Osteoblast (primary cell): ENCODE measurements around the gene ADRM1. TPM values are rescaled to one million over a fixed set of nuclear protein-coding genes. Genes with fewer than 3 reads are reported as not detected.

Experiments
- DNase-seq: peaks from one replicate; pipeline ENCODE4 v3.0.0; 2011; ENCODE audit warnings: low spot score, mixed read lengths; ENCODE audit not compliant: insufficient read length; ENCODE audit errors: missing footprints
- H2AFZ ChIP-seq: 2 replicates; pipeline ENCODE4 v1.6.0; 2011; ENCODE audit warnings: mild to moderate bottlenecking, low read length
- H3K27ac ChIP-seq: 2 replicates; pipeline ENCODE4 v1.5.1; 2011; ENCODE audit warnings: mild to moderate bottlenecking, low read depth, low read length, moderate library complexity
- H3K27me3 ChIP-seq: 2 replicates; pipeline ENCODE4 v1.6.0; 2012; ENCODE audit warnings: mild to moderate bottlenecking, control low read depth, inconsistent platforms, low read length, moderate library complexity; ENCODE audit not compliant: insufficient read depth
- H3K36me3 ChIP-seq: 2 replicates; pipeline ENCODE4 v1.5.1; 2011; ENCODE audit warnings: mild to moderate bottlenecking, low read length, control low read depth, moderate library complexity; ENCODE audit not compliant: insufficient read depth
- H3K4me1 ChIP-seq: 2 replicates; pipeline ENCODE4 v1.5.1; 2011; ENCODE audit warnings: mild to moderate bottlenecking, low read length, control low read depth, moderate library complexity; ENCODE audit not compliant: insufficient read depth
- H3K4me2 ChIP-seq: 2 replicates; pipeline ENCODE4 v1.6.0; 2011; ENCODE audit warnings: mild to moderate bottlenecking, low read length; ENCODE audit not compliant: insufficient read depth
- H3K4me3 ChIP-seq: fragments of 200-600 bp; sonication (generic); 3 replicates; pipeline ENCODE4 v1.5.1; 2012; ENCODE audit warnings: mild to moderate bottlenecking, low read length, inconsistent platforms; ENCODE audit not compliant: insufficient read depth
- H3K79me2 ChIP-seq: 2 replicates; pipeline ENCODE4 v1.6.0; 2012; ENCODE audit warnings: mild to moderate bottlenecking, low read length, control low read depth, inconsistent platforms; ENCODE audit not compliant: insufficient read depth
- H3K9me3 ChIP-seq: 2 replicates; pipeline ENCODE4 v1.5.1; 2011; ENCODE audit warnings: low read depth, low read length, control low read depth
- H4K20me1 ChIP-seq: 2 replicates; pipeline ENCODE4 v1.6.0; 2012; ENCODE audit warnings: mild to moderate bottlenecking, low read length, control low read depth; ENCODE audit not compliant: insufficient read depth
- total RNA-seq: library from RNA; depleted of rRNA; stranded (reverse); fragments of >200 nt; gene quantifications from 2 replicates; pipeline ENCODE4 v1.2.3, GENCODE V29; 2012
- TF ChIP-seq, protein P1 (sequence below): IDR thresholded peaks from 2 replicates; pipeline ENCODE4 v1.5.1; 2011; ENCODE audit warnings: mild to moderate bottlenecking, low read depth, low read length, moderate library complexity; ENCODE audit errors: extremely low read depth

ADRM1 gene
- total RNA-seq, 1 donor, result 103 TPM

DNA sequence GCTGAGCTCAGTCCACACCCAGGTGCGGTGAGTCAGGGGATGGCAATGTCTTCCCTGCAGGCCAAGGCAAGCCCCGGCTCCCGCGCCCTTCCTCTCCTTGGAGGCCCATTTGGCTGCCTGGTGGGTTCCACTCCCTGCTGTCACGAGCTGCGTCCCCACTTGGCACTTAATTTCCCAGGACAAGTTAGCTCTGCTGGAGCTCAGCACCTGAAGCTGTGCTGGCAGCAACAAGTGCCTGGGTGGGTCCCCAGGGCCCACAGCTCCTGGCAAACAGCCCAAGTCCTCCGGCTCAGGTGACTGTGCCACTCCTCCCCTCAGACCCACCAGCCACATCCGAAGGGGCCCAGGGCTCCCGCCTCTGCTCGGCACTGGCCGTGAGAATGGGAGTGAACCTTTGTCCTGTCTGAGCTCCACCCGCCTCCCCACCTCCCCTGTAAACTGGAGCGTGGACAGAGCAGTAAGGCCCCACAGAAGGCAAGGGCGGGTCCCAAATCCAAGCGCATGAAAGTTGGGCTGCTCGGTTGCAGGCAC is 47.4 kb downstream of the ADRM1 start:
- H3K4me3 ChIP-seq, result no peak overlapping the region
- no peaks in the 10 kb centered on the region for H3K9me3 ChIP-seq
- no peak overlapping the region for H3K27ac ChIP-seq
- H3K4me2 ChIP-seq, result no peak overlapping the region
- TF ChIP-seq, protein P1, sequence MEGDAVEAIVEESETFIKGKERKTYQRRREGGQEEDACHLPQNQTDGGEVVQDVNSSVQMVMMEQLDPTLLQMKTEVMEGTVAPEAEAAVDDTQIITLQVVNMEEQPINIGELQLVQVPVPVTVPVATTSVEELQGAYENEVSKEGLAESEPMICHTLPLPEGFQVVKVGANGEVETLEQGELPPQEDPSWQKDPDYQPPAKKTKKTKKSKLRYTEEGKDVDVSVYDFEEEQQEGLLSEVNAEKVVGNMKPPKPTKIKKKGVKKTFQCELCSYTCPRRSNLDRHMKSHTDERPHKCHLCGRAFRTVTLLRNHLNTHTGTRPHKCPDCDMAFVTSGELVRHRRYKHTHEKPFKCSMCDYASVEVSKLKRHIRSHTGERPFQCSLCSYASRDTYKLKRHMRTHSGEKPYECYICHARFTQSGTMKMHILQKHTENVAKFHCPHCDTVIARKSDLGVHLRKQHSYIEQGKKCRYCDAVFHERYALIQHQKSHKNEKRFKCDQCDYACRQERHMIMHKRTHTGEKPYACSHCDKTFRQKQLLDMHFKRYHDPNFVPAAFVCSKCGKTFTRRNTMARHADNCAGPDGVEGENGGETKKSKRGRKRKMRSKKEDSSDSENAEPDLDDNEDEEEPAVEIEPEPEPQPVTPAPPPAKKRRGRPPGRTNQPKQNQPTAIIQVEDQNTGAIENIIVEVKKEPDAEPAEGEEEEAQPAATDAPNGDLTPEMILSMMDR, result no peak
- DNase-seq, result no peak
- no peaks in the 10 kb centered on the region for H3K79me2 ChIP-seq
- H4K20me1 ChIP-seq, result no peaks in the 10 kb centered on the region
- H3K4me1 ChIP-seq, result peaks cover 2% of the 10 kb centered on the region
- H2AFZ ChIP-seq, result no peak overlapping the region
- H3K27me3 ChIP-seq, result no peaks in the 10 kb centered on the region
- no peaks in the 10 kb centered on the region for H3K36me3 ChIP-seq

DNA sequence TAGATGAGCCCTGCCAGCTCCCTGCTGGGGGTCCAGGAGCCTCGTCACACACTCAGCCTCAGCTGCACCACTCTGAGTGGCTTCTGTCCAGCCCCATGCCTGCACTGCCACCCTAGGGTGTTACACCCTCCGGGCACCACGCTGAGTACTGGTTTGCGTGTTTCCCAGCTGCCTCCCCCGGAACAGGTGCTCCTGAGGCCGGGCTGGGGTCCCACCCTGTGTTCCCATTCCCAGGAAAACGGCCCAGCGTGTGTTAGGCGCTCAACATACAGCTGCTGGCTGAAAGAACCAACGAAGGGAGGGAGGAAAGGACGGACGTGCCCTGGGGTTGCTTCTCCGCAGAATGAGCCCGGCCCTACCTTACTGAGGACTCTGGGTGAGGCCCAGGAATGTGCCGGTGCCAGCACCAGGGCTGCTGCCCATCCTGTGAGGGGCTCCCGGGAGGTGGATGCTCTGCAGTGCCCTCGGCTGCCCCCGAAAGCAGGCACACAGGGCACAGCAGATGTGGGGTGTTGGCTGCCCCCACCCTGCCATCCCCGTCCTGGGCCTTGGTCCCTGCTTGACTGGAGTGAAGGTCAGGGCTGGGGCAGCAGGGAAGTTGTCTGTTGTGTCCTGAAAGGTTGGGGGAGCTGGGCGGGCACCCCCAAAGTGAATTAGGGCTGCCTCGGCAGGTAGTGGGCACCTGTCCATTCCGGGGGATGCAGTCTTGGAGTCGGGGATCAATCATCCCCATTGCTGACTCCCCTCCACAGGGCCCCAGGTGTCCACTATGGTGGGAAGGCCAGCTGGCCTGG is 48.0 kb downstream of the ADRM1 start:
- DNase-seq, result no peak
- no peaks in the 10 kb centered on the region for H4K20me1 ChIP-seq
- TF ChIP-seq, protein P1, result no peak
- no peak overlapping the region for H3K27ac ChIP-seq
- H3K9me3 ChIP-seq, result no peaks in the 10 kb centered on the region
- no peaks in the 10 kb centered on the region for H3K36me3 ChIP-seq
- peaks cover 8% of the 10 kb centered on the region for H3K4me1 ChIP-seq
- no peak overlapping the region for H2AFZ ChIP-seq
- H3K79me2 ChIP-seq, result no peaks in the 10 kb centered on the region
- H3K4me2 ChIP-seq, result no peak overlapping the region
- no peaks in the 10 kb centered on the region for H3K27me3 ChIP-seq
- no peak overlapping the region for H3K4me3 ChIP-seq

DNA sequence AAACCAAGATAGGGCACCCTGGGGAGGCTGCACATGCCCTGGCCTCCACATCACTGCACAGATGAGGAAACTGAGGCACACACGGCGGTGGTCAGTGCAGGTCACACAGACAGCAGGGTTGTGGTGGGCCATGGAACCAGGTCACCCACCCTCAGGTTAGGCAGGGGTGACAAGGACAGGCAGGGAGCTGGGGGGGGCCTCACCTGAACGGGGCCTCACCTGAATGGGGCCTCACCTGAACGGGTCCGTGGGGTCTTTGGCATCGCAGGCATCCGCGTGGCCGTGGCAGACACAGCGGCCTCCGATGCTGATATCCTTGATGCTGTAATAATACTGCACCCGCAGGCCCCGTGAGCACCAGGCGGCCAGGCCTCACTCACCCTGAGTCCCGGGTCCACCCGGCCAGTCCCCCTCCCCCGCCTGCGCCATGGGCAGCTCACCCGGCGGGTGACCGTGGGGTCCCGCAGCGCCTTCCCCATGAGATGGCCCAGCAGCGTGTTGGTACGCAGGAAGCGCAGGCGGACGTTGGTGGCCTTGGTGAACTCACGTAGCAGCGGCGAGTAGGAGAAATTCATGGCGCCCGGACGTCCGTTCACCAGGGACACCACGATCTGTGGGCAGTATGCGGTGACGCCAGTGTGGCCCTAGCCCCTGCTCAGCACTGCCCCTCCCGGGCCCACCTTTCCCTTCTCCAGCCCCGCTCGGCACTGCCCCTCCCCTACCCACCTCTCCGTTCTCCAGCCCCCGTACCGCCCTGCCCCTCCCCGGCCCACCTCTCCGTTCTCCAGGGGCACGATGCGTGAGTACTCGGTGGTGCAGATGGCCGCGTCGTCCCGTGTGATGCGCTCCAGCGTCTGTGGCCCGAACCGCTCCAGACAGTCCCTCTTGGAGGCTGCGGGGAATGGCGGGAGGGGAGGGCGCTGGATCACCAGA is 48.9 kb downstream of the ADRM1 start:
- Histone ChIP-seq H3K36me3 (no peaks in the 10 kb centered on the region), H3K4me1 (peaks cover 17% of the 10 kb centered on the region), H3K27me3 (no peaks in the 10 kb centered on the region), H3K4me3 (no peak overlapping the region), H3K79me2 (no peaks in the 10 kb centered on the region), H4K20me1 (no peaks in the 10 kb centered on the region), H2AFZ (no peak overlapping the region), H3K4me2 (no peak overlapping the region), H3K27ac (no peak overlapping the region), H3K9me3 (no peaks in the 10 kb centered on the region)
- TF ChIP-seq, protein P1, result no peak
- DNase-seq, result no peak
